HG03558 (cell line): ENCODE measurements around the gene LRP1.

ENCODE experiments used
- ATAC-seq: cut with Tn5 transposase; IDR thresholded peaks from one replicate; pipeline ENCODE4 v1.9.1; 2021; ENCODE audit warnings: moderate number of reproducible peaks; ENCODE audit not compliant: unreplicated experiment; ENCODE audit errors: extremely low read depth

LRP1 gene

GRCh38 chr12:57185403-57185802 lies 57.1 kb downstream of the LRP1 start:
- no peak for ATAC-seq

GRCh38 chr12:57185906-57186508 lies 57.7 kb downstream of the LRP1 start:
- ATAC-seq, result no peak

- ATAC-seq, result no peak
Observed at GRCh38 chr12:57187222-57188089, 59.2 kb downstream of the LRP1 start.

GRCh38 chr12:57188090-57188425 lies 59.8 kb downstream of the LRP1 start:
- ATAC-seq, result no peak

- ATAC-seq, result no peak
Observed at GRCh38 chr12:57190037-57190436, 61.8 kb downstream of the LRP1 start.

GRCh38 chr12:57190821-57191220 lies 62.5 kb downstream of the LRP1 start:
- no peak for ATAC-seq

- no peak for ATAC-seq
Observed at GRCh38 chr12:57191410-57191809, 63.1 kb downstream of the LRP1 start.

- no peak for ATAC-seq
Observed at GRCh38 chr12:57192920-57193319, 64.6 kb downstream of the LRP1 start.

GRCh38 chr12:57193706-57194245 lies 65.5 kb downstream of the LRP1 start:
- ATAC-seq, result no peak

GRCh38 chr12:57194253-57194652 lies 66.0 kb downstream of the LRP1 start:
- no peak for ATAC-seq

GRCh38 chr12:57195186-57195585 lies 66.9 kb downstream of the LRP1 start:
- no peak for ATAC-seq

- no peak for ATAC-seq
Observed at GRCh38 chr12:57195611-57196371, 67.5 kb downstream of the LRP1 start.

- no peak for ATAC-seq
Observed at GRCh38 chr12:57196439-57196838, 68.2 kb downstream of the LRP1 start.

GRCh38 chr12:57196956-57197355 lies 68.7 kb downstream of the LRP1 start:
- ATAC-seq, result no peak

GRCh38 chr12:57198329-57198728 lies 70.0 kb downstream of the LRP1 start:
- ATAC-seq, result no peak

GRCh38 chr12:57199191-57199590 lies 70.9 kb downstream of the LRP1 start:
- ATAC-seq, result no peak

GRCh38 chr12:57200497-57200896 lies 72.2 kb downstream of the LRP1 start:
- no peak for ATAC-seq

GRCh38 chr12:57201219-57201618 lies 72.9 kb downstream of the LRP1 start:
- no peak for ATAC-seq

GRCh38 chr12:57201631-57202030 lies 73.3 kb downstream of the LRP1 start:
- no peak for ATAC-seq

- ATAC-seq, result no peak
Observed at GRCh38 chr12:57202321-57202720, 74.0 kb downstream of the LRP1 start.

- ATAC-seq, result no peak
Observed at GRCh38 chr12:57203201-57203600, 74.9 kb downstream of the LRP1 start.
